Measurements from ENCODE around the gene DDR1.
"Not testable (repeated sequence)": the region's sequence is repeated elsewhere in the genome, so short reads cannot be mapped to it uniquely, and the experiment has no call there.

DDR1 gene

GRCh38 chr6:30862156-30862875 is 22.0 kb upstream of the DDR1 start:
- no peak for DNase-seq (ENCODE audit: low spot score)
- H3K27ac Mint-ChIP-seq, result no peak overlapping the region
- no peaks in the 10 kb centered on the region for H3K36me3 Mint-ChIP-seq (ENCODE audit: low read depth)
- no peaks in the 10 kb centered on the region for H3K4me1 Mint-ChIP-seq (ENCODE audit: low read depth)
- peaks cover 18% of the 10 kb centered on the region for H3K9me3 Mint-ChIP-seq
- H3K27me3 Mint-ChIP-seq (ENCODE audit: low read depth), result no peaks in the 10 kb centered on the region
- no peak overlapping the region for H3K4me3 Mint-ChIP-seq

GRCh38 chr6:30864325-30864724 is 20.0 kb upstream of the DDR1 start:
- no peak for DNase-seq (ENCODE audit: low spot score)
- Mint-ChIP-seq H3K27me3 (ENCODE audit: low read depth) (no peaks in the 10 kb centered on the region), H3K36me3 (ENCODE audit: low read depth) (no peaks in the 10 kb centered on the region), H3K9me3 (peaks cover 20% of the 10 kb centered on the region), H3K4me3 (no peak overlapping the region), H3K4me1 (ENCODE audit: low read depth) (no peaks in the 10 kb centered on the region), H3K27ac (no peak overlapping the region)

- Mint-ChIP-seq H3K4me1 (ENCODE audit: low read depth) (peaks cover 10% of the 10 kb centered on the region), H3K36me3 (ENCODE audit: low read depth) (peaks cover 19% of the 10 kb centered on the region), H3K9me3 (peaks cover 39% of the 10 kb centered on the region)
- H3K27ac Mint-ChIP-seq; DNase-seq (ENCODE audit: low spot score); H3K27me3 Mint-ChIP-seq (ENCODE audit: low read depth); H3K4me3 Mint-ChIP-seq: not testable (repeated sequence)
Measured at GRCh38 chr6:30869241-30869749, 15.0 kb upstream of the DDR1 start.

- peaks cover 39% of the 10 kb centered on the region for H3K9me3 Mint-ChIP-seq
- peak overlapping the region; percentile 7 for H3K27ac Mint-ChIP-seq
- H3K36me3 Mint-ChIP-seq (ENCODE audit: low read depth), result peaks cover 19% of the 10 kb centered on the region
- peaks cover 10% of the 10 kb centered on the region for H3K4me1 Mint-ChIP-seq (ENCODE audit: low read depth)
- H3K4me3 Mint-ChIP-seq, result no peak overlapping the region
- no peaks in the 10 kb centered on the region for H3K27me3 Mint-ChIP-seq (ENCODE audit: low read depth)
- no peak for DNase-seq (ENCODE audit: low spot score)
Measured at GRCh38 chr6:30870546-30870945, 13.8 kb upstream of the DDR1 start.

GRCh38 chr6:30871592-30872183 is 12.6 kb upstream of the DDR1 start:
- H3K36me3 Mint-ChIP-seq (ENCODE audit: low read depth), result peaks cover 19% of the 10 kb centered on the region
- H3K4me1 Mint-ChIP-seq (ENCODE audit: low read depth), result peaks cover 13% of the 10 kb centered on the region
- H3K4me3 Mint-ChIP-seq, result no peak overlapping the region
- no peak for DNase-seq (ENCODE audit: low spot score)
- peak overlapping the region; percentile 7 for H3K27ac Mint-ChIP-seq
- no peaks in the 10 kb centered on the region for H3K27me3 Mint-ChIP-seq (ENCODE audit: low read depth)
- H3K9me3 Mint-ChIP-seq, result peaks cover 39% of the 10 kb centered on the region

GRCh38 chr6:30873137-30873640 is 11.1 kb upstream of the DDR1 start:
- peaks cover 39% of the 10 kb centered on the region for H3K9me3 Mint-ChIP-seq
- no peak overlapping the region for H3K4me3 Mint-ChIP-seq
- H3K27me3 Mint-ChIP-seq (ENCODE audit: low read depth), result no peaks in the 10 kb centered on the region
- peaks cover 19% of the 10 kb centered on the region for H3K36me3 Mint-ChIP-seq (ENCODE audit: low read depth)
- peaks cover 20% of the 10 kb centered on the region for H3K4me1 Mint-ChIP-seq (ENCODE audit: low read depth)
- H3K27ac Mint-ChIP-seq, result no peak overlapping the region
- no peak for DNase-seq (ENCODE audit: low spot score)

- H3K27ac Mint-ChIP-seq; H3K4me3 Mint-ChIP-seq; H3K27me3 Mint-ChIP-seq (ENCODE audit: low read depth); DNase-seq (ENCODE audit: low spot score): not testable (repeated sequence)
- Mint-ChIP-seq H3K9me3 (peaks cover 35% of the 10 kb centered on the region), H3K36me3 (ENCODE audit: low read depth) (peaks cover 19% of the 10 kb centered on the region), H3K4me1 (ENCODE audit: low read depth) (peaks cover 20% of the 10 kb centered on the region)
Measured at GRCh38 chr6:30873795-30874194, 10.5 kb upstream of the DDR1 start.

GRCh38 chr6:30875244-30876038 is 8.9 kb upstream of the DDR1 start:
- H3K4me3 Mint-ChIP-seq, result no peak overlapping the region
- peaks cover 19% of the 10 kb centered on the region for H3K4me1 Mint-ChIP-seq (ENCODE audit: low read depth)
- H3K9me3 Mint-ChIP-seq, result peaks cover 23% of the 10 kb centered on the region
- H3K27me3 Mint-ChIP-seq (ENCODE audit: low read depth), result no peaks in the 10 kb centered on the region
- H3K36me3 Mint-ChIP-seq (ENCODE audit: low read depth), result peaks cover 17% of the 10 kb centered on the region
- no peak overlapping the region for H3K27ac Mint-ChIP-seq
- no peak for DNase-seq (ENCODE audit: low spot score)

- H3K4me1 Mint-ChIP-seq (ENCODE audit: low read depth), result peaks cover 15% of the 10 kb centered on the region
- peaks cover 17% of the 10 kb centered on the region for H3K9me3 Mint-ChIP-seq
- no peak overlapping the region for H3K27ac Mint-ChIP-seq
- H3K27me3 Mint-ChIP-seq (ENCODE audit: low read depth), result no peaks in the 10 kb centered on the region
- H3K4me3 Mint-ChIP-seq, result no peak overlapping the region
- DNase-seq (ENCODE audit: low spot score), result no peak
- H3K36me3 Mint-ChIP-seq (ENCODE audit: low read depth), result peaks cover 12% of the 10 kb centered on the region
Measured at GRCh38 chr6:30876039-30876730, 8.1 kb upstream of the DDR1 start.

- peak; percentile 61 for DNase-seq (ENCODE audit: low spot score)
- Mint-ChIP-seq H3K27me3 (ENCODE audit: low read depth) (no peaks in the 10 kb centered on the region), H3K4me1 (ENCODE audit: low read depth) (peaks cover 10% of the 10 kb centered on the region)
Measured at GRCh38 chr6:30877419-30878262, 6.7 kb upstream of the DDR1 start.

GRCh38 chr6:30879684-30880427 is 4.5 kb upstream of the DDR1 start:
- DNase-seq (ENCODE audit: low spot score), result no peak
- Mint-ChIP-seq H3K9me3 (no peaks in the 10 kb centered on the region), H3K4me1 (ENCODE audit: low read depth) (peaks cover 17% of the 10 kb centered on the region), H3K27ac (no peak overlapping the region), H3K36me3 (ENCODE audit: low read depth) (no peaks in the 10 kb centered on the region), H3K27me3 (ENCODE audit: low read depth) (peaks cover 2% of the 10 kb centered on the region), H3K4me3 (no peak overlapping the region)

More at GRCh38 chr6:30877419-30878262, 6.7 kb upstream of the DDR1 start:
- Mint-ChIP-seq H3K4me3 (peak overlapping the region; percentile 77), H3K9me3 (peaks cover 7% of the 10 kb centered on the region), H3K36me3 (ENCODE audit: low read depth) (peaks cover 5% of the 10 kb centered on the region), H3K27ac (peak overlapping the region; percentile 69)

- Mint-ChIP-seq H3K27me3 (ENCODE audit: low read depth) (peaks cover 2% of the 10 kb centered on the region), H3K27ac (no peak overlapping the region), H3K9me3 (no peaks in the 10 kb centered on the region), H3K4me3 (no peak overlapping the region), H3K4me1 (ENCODE audit: low read depth) (peaks cover 22% of the 10 kb centered on the region), H3K36me3 (ENCODE audit: low read depth) (no peaks in the 10 kb centered on the region)
- no peak for DNase-seq (ENCODE audit: low spot score)
Measured at GRCh38 chr6:30880698-30881252, 3.5 kb upstream of the DDR1 start.

Data from T-helper 2 cell treated with Interferon-gamma antibody and Interleukin-4, amounts not matched to agents 5 μg/mL and 100 μg/mL, for 36 hours (primary cell).